Left cardiac atrium (tissue), 4 donors: Measurements from ENCODE around the gene SORCS2. TPM values are rescaled to one million over a fixed set of nuclear protein-coding genes. Genes with fewer than 3 reads are reported as not detected.
A peak's percentile ranks its signal among the peaks of the same experiment; 100 is the strongest.

Experiments used
- ATAC-seq, 2 donors: fragments of 200-7000 bp; cut with Tn5 transposase; one replicate each; pipeline ENCODE4 v1.9.1; 2020; ENCODE audit warnings: mild to moderate bottlenecking in 2 of 2, moderate library complexity in 2 of 2
- DNase-seq: peaks from one replicate; pipeline ENCODE4 v3.0.0-alpha.2; 2020
- intact Hi-C, 2 donors: fragments of 100-400 bp; cut with DNase I; formaldehyde crosslinking; loops; one replicate each; pipeline versions ENCODE4 v1.14.1 to v1.15.1; 2022 to 2023
- total RNA-seq, 2 donors: library from RNA; stranded (reverse); fragmentation: NEBNext Ultra II Directional; extraction: Animal tissue kit (Norgen Biotek cat#: 25700); gene quantifications; one replicate each; pipeline ENCODE4 v1.2.1, GENCODE V29; 2021
- donor health status: DM: no; HTN: yes; CAD: no.
- donor health status: DM: no; HTN: yes; CAD: no; lungs with severe emphysema.
- donor health status: DM: yes; HTN: yes; CAD: no.
- donor health status: Dilated cardiomyopathy.

Gene SORCS2
- total RNA-seq, 2 donors from 2014 or later = 2.4 to 2.6 TPM

GRCh38 chr4:7660176-7661039 lies 468.1 kb downstream of the SORCS2 start:
- ATAC-seq (no peak), DNase-seq (no peak)
- intact Hi-C loops = no loop called here

DNA sequence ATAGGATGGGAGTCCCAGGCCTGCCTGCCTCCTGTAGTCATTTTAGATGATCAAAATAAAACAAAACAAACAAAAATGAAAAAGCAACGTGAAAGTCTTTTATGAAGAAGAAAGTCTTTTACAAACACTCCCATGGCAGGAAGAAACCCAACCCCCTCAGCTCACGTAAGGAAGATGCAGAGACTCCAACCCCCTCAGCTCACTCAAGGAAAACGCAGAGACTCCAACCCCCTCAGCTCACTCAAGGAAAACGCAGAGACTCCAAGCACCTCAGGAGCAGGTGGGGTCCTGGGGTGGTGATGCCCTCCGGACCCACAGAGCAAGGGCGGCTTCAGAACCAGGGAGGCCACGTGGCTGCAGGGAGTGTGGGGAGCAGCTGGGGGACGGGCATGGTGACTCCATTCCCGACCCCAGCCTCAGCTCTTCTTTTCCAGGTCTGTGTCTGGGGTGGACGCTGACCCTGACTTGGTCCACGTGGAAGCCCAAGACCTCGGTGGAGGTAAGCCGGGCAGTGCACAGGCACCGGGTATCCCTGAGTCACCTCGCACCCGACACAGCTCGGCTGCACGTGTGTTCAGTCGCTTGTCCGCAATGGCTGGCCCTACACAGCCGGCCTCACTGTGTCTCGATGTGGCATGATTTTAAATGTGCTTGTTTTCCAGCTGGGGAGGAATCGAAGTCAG lies 468.9 kb downstream of the SORCS2 start:
- intact Hi-C loops = no loop called here
- ATAC-seq (no peak), DNase-seq (no peak)

DNA sequence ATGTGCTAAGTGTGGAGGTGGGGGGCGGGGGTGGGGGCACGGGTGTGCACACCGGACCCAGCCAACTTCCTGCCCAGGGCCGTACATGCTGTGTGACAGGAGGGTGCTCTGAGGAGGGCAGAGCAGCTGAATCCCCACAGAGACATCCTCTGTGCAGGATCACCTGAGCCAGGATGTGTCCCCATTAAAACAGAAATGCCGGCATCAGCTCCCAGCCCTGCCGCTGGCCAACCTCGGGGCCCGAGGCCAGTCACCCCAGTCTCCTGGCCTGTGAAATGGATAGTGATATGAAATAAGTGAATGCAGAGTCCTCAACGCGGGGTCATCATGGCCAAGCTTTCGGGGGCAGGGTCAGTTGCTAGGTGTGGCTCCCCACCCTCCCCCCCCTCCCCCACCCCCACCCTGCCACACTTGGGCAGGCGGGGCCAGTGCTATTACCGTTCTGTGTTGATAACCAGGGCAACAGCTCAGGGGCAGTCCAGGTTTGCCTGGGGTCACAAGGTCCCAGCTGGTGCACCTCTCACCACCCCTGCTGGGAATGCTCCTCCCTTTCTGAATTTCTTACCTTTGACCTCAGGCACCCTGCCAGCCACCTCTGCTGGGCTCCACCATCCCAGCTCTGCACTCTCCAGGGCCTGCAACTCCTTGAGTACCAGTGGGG lies 469.6 kb downstream of the SORCS2 start:
- ATAC-seq (no peak), DNase-seq (no peak)
- intact Hi-C loops = no loop called here

DNA sequence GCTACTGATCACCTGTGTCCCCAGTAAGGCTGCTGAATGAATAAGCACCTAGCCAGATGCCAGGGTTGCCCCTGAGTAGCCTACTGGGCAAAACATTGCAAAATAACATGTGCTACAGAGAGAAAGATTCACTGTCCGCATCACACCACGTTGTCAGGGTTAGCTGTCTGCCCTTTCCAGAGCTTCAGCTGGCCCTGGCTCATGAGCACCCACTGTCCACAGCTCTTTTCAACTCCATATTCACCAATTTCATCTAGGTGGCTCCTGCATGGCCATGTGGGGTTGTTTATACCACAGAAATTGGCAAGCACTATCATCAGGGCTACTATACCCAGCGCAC lies 470.1 kb downstream of the SORCS2 start:
- intact Hi-C loops = no loop called here
- DNase-seq = no peak
- no peak for ATAC-seq

DNA sequence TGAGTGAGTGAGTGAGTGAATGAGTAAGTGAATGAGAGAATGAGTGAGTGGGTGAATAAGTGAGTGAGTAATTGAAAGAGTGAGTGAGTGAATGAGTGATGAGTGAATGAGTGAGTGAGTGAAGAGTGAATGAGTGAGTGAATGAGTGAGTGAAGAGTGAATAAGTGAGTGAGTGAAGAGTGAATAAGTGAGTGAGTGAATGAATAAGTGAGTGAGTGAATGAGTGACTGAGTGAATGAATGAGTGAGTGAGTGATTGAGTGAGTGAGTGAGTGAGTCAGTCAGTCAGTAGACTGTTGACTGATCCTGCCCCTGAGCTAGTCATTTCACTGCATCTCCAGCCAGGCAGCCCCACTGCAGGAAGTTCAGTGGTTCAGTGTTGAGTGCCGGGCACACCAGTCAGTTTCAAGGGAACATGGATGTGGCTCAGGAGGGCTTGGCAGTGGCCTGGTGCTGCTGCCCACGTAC lies 470.8 kb downstream of the SORCS2 start:
- DNase-seq (no peak), ATAC-seq (no peak)
- intact Hi-C loops = no loop called here

DNA sequence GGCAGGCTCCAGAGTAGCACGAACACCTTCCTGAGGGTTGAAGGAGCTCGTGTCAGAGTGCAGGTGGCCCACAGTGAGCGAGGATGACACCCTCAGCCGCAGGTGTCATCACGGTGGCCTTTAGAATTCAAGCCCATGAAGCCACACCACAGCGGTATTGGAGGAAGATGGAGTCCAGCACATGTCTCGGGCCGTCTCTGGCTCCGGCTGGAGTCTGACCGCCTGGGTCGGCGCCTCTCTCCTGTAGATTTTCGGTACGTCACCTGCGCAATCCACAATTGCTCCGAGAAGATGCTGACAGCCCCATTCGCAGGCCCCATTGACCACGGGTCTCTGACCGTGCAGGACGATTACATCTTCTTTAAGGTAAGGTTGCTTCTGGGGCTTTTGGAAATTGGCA lies 471.8 kb downstream of the SORCS2 start:
- intact Hi-C loops = no loop called here

GRCh38 chr4:7665321-7665720 lies 473.0 kb downstream of the SORCS2 start:
- no peak for ATAC-seq
- DNase-seq = no peak
- intact Hi-C loops = no loop called here

More for the DNA sequence above, 471.8 kb downstream of the SORCS2 start:
- DNase-seq = no peak
- no peak for ATAC-seq

DNA sequence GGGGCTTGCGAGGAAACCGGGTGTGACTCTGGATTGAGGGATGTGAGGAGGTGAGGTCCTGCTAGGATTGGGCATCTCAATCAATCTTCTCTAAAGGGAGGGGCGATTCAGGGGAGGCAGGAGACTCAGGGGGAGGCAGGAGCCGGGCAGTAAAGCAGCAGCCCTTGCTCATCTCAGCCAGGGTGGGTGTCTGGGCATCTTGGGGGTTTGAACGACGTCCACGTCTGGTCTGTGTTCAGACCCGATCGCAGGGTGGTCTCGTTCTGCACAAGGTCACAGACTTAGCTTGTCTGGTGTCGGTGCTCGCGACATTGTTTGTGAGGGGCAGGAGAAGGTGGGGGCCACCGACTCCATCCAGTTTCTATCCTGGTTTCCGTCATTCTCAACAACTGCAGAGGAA lies 473.7 kb downstream of the SORCS2 start:
- ATAC-seq (no peak), DNase-seq (no peak)
- intact Hi-C loops = no loop called here

DNA sequence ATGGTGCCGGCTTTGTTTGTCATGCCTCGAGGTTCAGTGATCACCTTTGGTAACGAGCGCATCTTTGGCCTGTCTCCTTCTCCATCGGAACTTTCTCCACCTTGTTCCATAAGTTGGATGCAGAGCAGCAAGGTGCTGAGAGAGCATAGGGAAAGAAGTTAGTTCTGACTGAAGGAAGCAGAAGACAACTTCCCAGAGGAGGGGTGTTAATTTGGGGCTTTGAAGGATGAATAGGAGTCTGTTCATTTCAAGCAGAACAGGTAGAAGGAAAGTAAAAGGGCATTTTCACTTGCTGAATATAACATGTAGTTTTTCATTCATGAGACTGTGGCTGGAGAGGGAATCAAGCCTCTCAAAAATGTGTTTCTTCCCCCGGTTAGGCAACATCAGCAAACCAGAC lies 474.4 kb downstream of the SORCS2 start:
- intact Hi-C loops = no loop called here
- DNase-seq (no peak), ATAC-seq (no peak)

DNA sequence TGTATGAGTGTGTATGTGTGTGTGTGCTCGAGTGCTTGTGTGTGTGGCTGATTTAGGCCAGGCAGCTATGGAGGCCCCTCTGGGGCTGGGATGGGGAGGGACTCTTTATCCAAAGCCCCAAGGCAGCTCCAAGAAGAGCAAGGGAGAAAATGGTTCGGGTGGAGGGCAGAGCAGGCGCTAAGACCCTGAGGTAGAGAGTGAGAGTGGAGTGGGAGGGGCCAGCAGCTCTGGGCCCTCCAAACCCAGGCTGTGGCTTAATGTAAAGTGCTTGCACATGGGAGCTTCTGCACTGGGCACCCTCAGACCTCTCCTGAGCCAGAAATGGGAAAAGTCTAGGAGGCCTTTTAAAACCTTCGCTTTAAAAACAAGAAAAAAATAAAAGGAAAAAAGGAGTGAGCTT lies 475.9 kb downstream of the SORCS2 start:
- DNase-seq (no peak), ATAC-seq (no peak)
- intact Hi-C loops = no loop called here

- intact Hi-C loops = no loop called here
- no peak for ATAC-seq
Measured at GRCh38 chr4:7668826-7669225, 476.5 kb downstream of the SORCS2 start.

DNA sequence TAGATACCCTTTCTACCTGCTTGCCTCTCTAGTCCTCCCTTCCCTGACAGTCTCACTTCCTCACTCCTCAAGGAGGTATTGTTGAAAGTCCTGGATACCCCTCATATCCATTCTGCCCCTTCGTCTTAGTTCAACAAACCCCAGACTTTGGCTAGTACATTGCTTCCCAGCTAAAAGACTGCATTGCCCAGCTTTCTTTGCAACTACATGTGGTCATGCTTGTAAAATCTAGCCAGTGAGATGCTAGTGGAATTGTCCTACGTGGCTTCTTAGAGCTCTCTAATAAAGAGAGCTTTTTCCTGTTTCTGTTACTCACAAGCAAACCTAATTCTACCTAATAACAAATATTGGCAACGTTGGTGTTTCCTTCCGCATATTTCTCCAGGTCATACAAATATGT lies 480.3 kb downstream of the SORCS2 start:
- no peak for DNase-seq
- no peak for ATAC-seq
- intact Hi-C loops = no loop called here

More at GRCh38 chr4:7668826-7669225, 476.5 kb downstream of the SORCS2 start:
- no peak for DNase-seq

DNA sequence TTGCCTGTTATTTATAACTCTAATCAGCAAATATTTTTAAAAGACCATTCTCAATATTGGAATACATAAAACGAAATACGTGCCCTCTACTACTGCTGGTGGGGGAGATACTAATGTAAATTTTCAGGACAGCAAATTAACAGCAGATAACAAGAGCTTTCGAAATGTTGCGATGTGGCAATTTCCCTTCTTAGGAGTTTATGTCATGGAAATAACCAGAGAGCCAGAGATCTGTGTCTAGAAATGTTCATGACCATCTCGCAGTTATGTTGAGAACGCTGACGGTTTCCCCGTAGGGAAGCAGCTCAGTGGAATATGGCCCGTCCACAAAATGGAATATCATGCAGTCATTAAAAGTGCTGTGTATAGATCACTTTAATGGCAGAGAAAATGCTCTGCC lies 480.8 kb downstream of the SORCS2 start:
- intact Hi-C loops = no loop called here
- DNase-seq (no peak), ATAC-seq (no peak)

GRCh38 chr4:7674706-7675105 lies 482.4 kb downstream of the SORCS2 start:
- ATAC-seq = no peak
- intact Hi-C loops = no loop called here
- no peak for DNase-seq

DNA sequence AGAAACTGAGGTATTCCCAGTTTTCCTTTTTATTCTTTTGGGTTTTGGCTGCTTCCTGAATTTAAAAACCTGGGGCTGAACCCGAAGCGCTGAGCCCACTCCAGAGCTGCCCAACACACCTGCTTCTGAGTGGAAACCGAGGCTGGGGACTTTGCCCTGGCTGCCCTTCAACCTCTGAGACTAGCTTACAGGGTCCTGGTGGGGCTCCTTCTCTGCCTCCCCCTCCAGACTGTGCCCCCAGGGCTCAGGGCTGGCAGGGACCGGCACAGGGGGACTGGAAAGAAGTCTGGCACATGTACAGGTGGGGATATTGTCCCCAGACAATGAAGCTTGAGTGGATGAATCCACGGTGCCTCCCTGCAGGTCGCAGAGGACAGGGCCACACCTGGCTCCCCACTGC lies 482.8 kb downstream of the SORCS2 start:
- intact Hi-C loops = no loop called here
- no peak for DNase-seq
- ATAC-seq = no peak

DNA sequence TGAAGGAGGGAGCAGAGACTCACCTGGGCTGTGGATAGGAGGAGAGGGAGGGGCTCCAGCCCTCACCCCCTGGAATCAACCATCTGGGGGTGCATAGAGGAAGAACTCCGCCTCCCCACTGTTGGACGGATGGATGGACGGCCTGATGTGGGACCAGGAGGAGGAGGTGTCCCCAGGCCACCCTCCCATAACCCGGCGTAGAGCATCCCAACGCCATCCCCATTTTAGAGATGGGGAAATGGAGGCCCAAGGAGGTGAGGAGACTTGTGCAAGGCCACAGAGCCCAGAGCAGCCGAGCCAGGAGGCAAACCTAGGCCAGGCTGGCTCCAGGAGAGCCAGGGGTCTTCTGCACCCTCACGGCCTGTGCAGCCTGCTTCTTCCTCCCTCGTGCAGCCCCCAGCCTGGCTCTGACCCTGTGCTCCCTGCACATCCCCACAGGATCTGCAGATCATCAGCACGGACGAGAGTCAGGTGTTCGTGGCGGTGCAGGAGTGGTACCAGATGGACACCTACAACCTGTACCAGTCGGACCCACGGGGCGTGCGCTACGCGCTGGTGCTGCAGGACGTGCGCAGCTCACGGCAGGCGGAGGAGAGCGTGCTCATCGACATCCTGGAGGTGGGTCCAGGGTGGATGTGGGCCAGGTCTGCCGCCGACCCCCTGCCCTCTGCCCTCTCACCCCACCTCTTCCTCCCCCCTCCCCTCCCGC lies 483.4 kb downstream of the SORCS2 start:
- intact Hi-C loops = no loop called here
- DNase-seq (no peak), ATAC-seq (no peak)

- peak in 1 of 2 donors; percentile 30 for ATAC-seq
- DNase-seq = no peak
- intact Hi-C loops = no loop called here
Measured at GRCh38 chr4:7676398-7676922, 484.1 kb downstream of the SORCS2 start.

DNA sequence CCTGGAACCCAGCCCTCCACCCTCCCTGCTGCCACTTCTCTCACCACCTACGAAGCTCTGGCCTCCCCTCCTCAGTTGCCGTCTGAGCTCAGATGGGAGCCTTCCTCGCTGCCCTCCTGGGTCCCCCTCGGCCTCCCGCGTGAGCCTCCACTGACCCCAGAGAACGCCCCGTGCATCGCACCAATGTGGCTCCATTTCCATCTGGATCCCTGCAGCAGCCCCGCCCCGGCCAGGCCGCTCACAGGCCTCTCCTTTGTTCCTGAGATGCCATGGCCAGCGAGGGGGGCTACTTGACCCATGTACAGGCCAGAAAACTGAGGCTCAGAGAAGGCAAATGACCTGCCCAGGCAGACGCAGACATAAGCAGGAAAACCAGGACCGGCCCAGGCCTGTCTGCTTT lies 484.7 kb downstream of the SORCS2 start:
- DNase-seq (no peak), ATAC-seq (no peak)
- intact Hi-C loops = no loop called here

DNA sequence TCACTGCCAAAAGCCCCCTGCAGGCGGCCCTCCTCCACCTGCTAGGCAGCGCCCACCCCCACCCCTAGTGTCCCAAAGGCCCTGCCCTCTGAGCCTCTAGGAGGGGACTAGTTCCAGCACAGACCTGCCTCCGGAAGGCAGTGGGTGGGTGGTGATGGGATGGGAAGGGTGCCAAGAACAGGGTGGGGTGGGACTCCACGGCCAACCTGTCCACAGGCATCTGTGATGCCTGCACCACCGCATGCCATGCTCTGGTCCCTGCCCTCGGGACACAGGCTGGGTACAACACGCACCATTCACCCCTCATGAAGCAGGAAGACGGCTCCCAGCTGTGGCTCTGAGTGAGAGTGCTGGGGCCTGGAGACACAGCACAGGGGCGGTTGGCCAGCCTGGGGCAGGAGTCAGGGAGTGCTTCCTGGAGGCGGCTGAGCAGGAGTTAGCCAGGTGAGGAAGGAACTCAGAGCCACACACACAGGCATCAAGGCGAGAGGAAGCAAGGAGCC lies 485.5 kb downstream of the SORCS2 start:
- no peak for ATAC-seq
- intact Hi-C loops = no loop called here

More for the DNA sequence above, 485.5 kb downstream of the SORCS2 start:
- no peak for DNase-seq
